Gastrocnemius medialis (tissue), 4 donors: ENCODE results near the gene E2F1.

Experiments
- CTCF ChIP-seq, 5 experiments: fragments of 450-650 bp in 3 of 5; fragments of 200-600 bp in 2 of 5; sonication (generic) in 2 of 5; IDR thresholded peaks in 4 of 5; conservative IDR thresholded peaks in 1 of 5; 1 replicate in 4 of 5; 2 replicates in 1 of 5; pipeline ENCODE4 v1.5.1; 2016 to 2019; ENCODE audit warnings: antibody characterized with exemption in 5 of 5, mild to moderate bottlenecking in 3 of 5, moderate library complexity in 3 of 5
- POLR2A ChIP-seq, 2 donors: fragments of 450-650 bp; IDR thresholded peaks; one replicate each; pipeline ENCODE4 v1.6.1; 2017; ENCODE audit warnings: antibody characterized with exemption in 2 of 2, mild to moderate bottlenecking in 2 of 2, moderate library complexity in 2 of 2

- TF ChIP-seq CTCF (IDR thresholded peaks at IDR 0.05 in 4 of 5, conservative IDR thresholded peaks at IDR 0.05 in 1 of 5) (no peak), POLR2A (IDR thresholded peaks at IDR 0.05) (no peak)
These were observed 17.4 kb upstream of the E2F1 start for GRCh38 chr20:33703498-33704137.
